B cell (primary cell): ENCODE measurements around the gene GINS2. TPM values are rescaled to one million over a fixed set of nuclear protein-coding genes. Genes with fewer than 3 reads are reported as not detected.

Experiments
- ATAC-seq: fragments of 200-7000 bp; cut with Tn5 transposase; one replicate; pipeline ENCODE4 v1.10.0; 2021; ENCODE audit warnings: low read depth, mild to moderate bottlenecking, moderate number of reproducible peaks, moderate library complexity
- CTCF ChIA-PET: fragments of 350-600 bp; sonication (Branson Sonifier 250); formaldehyde crosslinking; loops from one replicate; lab custom pipeline; 2021; ENCODE audit warnings: antibody characterized with exemption, inconsistent platforms; lab: Charles Lee
- POLR2A ChIA-PET: fragments of 350-600 bp; sonication (Branson Sonifier 250); formaldehyde crosslinking; loops from one replicate; lab custom pipeline; 2021; ENCODE audit warnings: antibody characterized with exemption; lab: Charles Lee
- DNase-seq: peaks from one replicate; pipeline ENCODE4 v3.0.0; 2013
- H2AFZ ChIP-seq: 2 replicates; pipeline ENCODE4 v1.6.1; 2012; ENCODE audit warnings: mild to moderate bottlenecking, low read depth, low read length; ENCODE audit not compliant: insufficient read depth, poor library complexity, severe bottlenecking
- H3K27ac ChIP-seq, 2 donors: 1 replicate in 1 of 2; 2 replicates in 1 of 2; pipeline ENCODE4 v1.5.1; 2012 to 2013; ENCODE audit warnings: low read length in 2 of 2, mild to moderate bottlenecking in 2 of 2, moderate library complexity in 1 of 2
- H3K27me3 ChIP-seq, 4 experiments: fragments of 200-600 bp in 1 of 4; sonication (generic) in 1 of 4; replicated peaks in 1 of 4; 1 replicate in 2 of 4; 2 replicates in 2 of 4; pipeline versions ENCODE4 v1.6.1 to v1.7.0; 2013 to 2016; ENCODE audit warnings: low read length in 3 of 4, mild to moderate bottlenecking in 2 of 4, mixed read lengths in 1 of 4, moderate library complexity in 1 of 4; ENCODE audit not compliant: insufficient read depth in 4 of 4, control insufficient read depth in 3 of 4; ENCODE audit errors: control extremely low read depth in 1 of 4
- H3K36me3 ChIP-seq, 2 experiments: replicated peaks in 1 of 2; 1 replicate in 1 of 2; 2 replicates in 1 of 2; pipeline versions ENCODE4 v1.6.1 to v1.7.1; 2013; ENCODE audit warnings: low read length in 1 of 2; ENCODE audit not compliant: insufficient read depth in 2 of 2, control insufficient read depth in 1 of 2; ENCODE audit errors: control extremely low read depth in 1 of 2, extremely low read depth in 1 of 2
- H3K4me1 ChIP-seq, 2 donors: fragments of 200-600 bp in 1 of 2; sonication (generic) in 1 of 2; 1 replicate in 1 of 2; 2 replicates in 1 of 2; pipeline versions ENCODE4 v1.5.1 to v1.6.1; 2013 to 2017; ENCODE audit warnings: low read length in 2 of 2; ENCODE audit not compliant: control insufficient read depth in 2 of 2, insufficient read depth in 2 of 2
- H3K4me2 ChIP-seq: replicated peaks from 2 replicates; pipeline ENCODE3; 2012; ENCODE audit warnings: mild to moderate bottlenecking, low read depth, low read length; ENCODE audit not compliant: poor library complexity, severe bottlenecking
- H3K4me3 ChIP-seq, 5 experiments: fragments of 200-600 bp in 1 of 5; sonication (generic) in 1 of 5; 1 replicate in 3 of 5; 2 replicates in 2 of 5; pipeline versions ENCODE4 v1.5.1 to v1.7.0; 2011 to 2016; ENCODE audit warnings: low read length in 4 of 5, mild to moderate bottlenecking in 4 of 5, low read depth in 2 of 5, control low read depth in 1 of 5, moderate library complexity in 1 of 5; ENCODE audit not compliant: insufficient read depth in 1 of 5; ENCODE audit errors: control extremely low read depth in 1 of 5, extremely low read depth in 1 of 5
- H3K79me2 ChIP-seq: fragments of 200-600 bp; sonication (generic); one replicate; pipeline ENCODE4 v1.6.0; 2016; ENCODE audit warnings: low read length; ENCODE audit not compliant: control insufficient read depth, insufficient read depth
- H3K9ac ChIP-seq: fragments of 200-600 bp; sonication (generic); 2 replicates; pipeline ENCODE4 v1.6.1; 2017; ENCODE audit warnings: mild to moderate bottlenecking, low read length, moderate library complexity
- H3K9me3 ChIP-seq, 3 donors: one replicate each; pipeline versions ENCODE4 v1.6.1 to v1.7.1; 2013; ENCODE audit warnings: low read length in 2 of 3; ENCODE audit not compliant: control insufficient read depth in 2 of 3, insufficient read depth in 1 of 3; ENCODE audit errors: control extremely low read depth in 1 of 3
- H4K20me1 ChIP-seq: 2 replicates; pipeline ENCODE4 v1.6.0; 2012; ENCODE audit warnings: mild to moderate bottlenecking, low read length; ENCODE audit not compliant: insufficient read depth, control insufficient read depth, poor library complexity, severe bottlenecking
- H3K27ac Mint-ChIP-seq: one replicate; pipeline ENCODE4 v1.8.0; 2021; ENCODE audit warnings: mixed read lengths
- H3K27me3 Mint-ChIP-seq: one replicate; pipeline ENCODE4 v1.8.0; 2021; ENCODE audit warnings: mixed read lengths
- H3K4me1 Mint-ChIP-seq: one replicate; pipeline ENCODE4 v1.8.0; 2021; ENCODE audit warnings: mixed read lengths
- H3K4me3 Mint-ChIP-seq: one replicate; pipeline ENCODE4 v1.8.0; 2021; ENCODE audit warnings: mixed read lengths
- H3K9me3 Mint-ChIP-seq: one replicate; pipeline ENCODE4 v1.8.0; 2022; ENCODE audit warnings: mixed read lengths; ENCODE audit not compliant: insufficient read depth
- EZH2 ChIP-seq: IDR thresholded peaks from 2 replicates; pipeline ENCODE4 v1.6.1; 2012; ENCODE audit warnings: borderline replicate concordance, low read depth, mild to moderate bottlenecking, moderate library complexity, low read length; ENCODE audit not compliant: insufficient read depth, poor library complexity, severe bottlenecking
- WGBS: methylation state at CpG from one replicate; pipeline ENCODE4 v1.1.5; 2013; ENCODE audit warnings: missing lambda C conversion rate; ENCODE audit not compliant: insufficient coverage; 5-methylcytosine and 5-hydroxymethylcytosine counted together
- intact Hi-C: fragments of 100-400 bp; cut with micrococcal nuclease; formaldehyde crosslinking; loops from one replicate; pipeline ENCODE4 v1.10.0; 2022
- polyA plus RNA-seq: library from polyadenylated mRNA; depleted of rRNA; stranded (reverse); fragments of >200 nt; gene quantifications from 2 replicates; pipeline ENCODE4 v1.2.3, GENCODE V29; 2012
- total RNA-seq, 2 donors: library from RNA; stranded (reverse); fragments of 120-200 nt in 1 of 2; gene quantifications; 1 replicate in 1 of 2; 2 replicates in 1 of 2; pipeline versions ENCODE4 v1.2.3 to v1.2.4, GENCODE V29; 2013 to 2022
- TF ChIP-seq, protein P1 (sequence below): fragments of 200-600 bp; IDR thresholded peaks from one replicate; pipeline ENCODE4 v1.8.0; 2022; ENCODE audit warnings: antibody characterized with exemption, mild to moderate bottlenecking

Gene GINS2
- total and polyA plus RNA-seq, 2 donors (not counting 1 experiment from before 2014, with no cell fraction given), result 0.52 to 4.2 TPM

DNA sequence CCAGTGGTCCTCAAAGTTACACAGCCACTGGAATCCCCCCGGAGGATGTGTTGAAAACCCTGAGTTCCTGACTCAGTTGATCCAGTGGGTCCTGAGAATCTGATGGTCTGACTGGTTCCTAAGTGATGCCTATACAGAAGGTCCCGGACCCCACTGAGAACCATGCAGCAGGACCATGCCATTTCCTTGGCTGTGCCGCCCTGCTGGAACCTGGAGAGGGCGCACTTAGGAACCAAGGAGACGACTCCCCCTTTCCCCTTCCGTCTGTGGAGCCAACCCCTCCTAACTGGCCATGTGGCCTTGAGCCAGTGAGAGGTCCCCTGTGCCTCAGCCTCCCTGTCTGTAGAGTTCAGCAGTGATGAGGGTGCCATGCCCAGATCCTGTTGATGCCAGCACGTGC, 40.1 kb upstream of the GINS2 start:
- Mint-ChIP-seq H3K4me1 (peaks cover 2% of the 10 kb centered on the region), H3K9me3 (no peaks in the 10 kb centered on the region), H3K4me3 (no peak overlapping the region), H3K27ac (no peak overlapping the region), H3K27me3 (no peaks in the 10 kb centered on the region)
- Histone ChIP-seq H3K9me3 (no peaks in the 10 kb centered on the region), H3K79me2 (peaks cover 76% of the 10 kb centered on the region), H2AFZ (no peak overlapping the region), H3K4me1 (peaks cover 0 to 4% of the 10 kb centered on the region in 2 donors), H3K4me2 (no peak overlapping the region), H3K4me3 (no peak overlapping the region), H3K27ac (no peak overlapping the region), H4K20me1 (peaks cover 78% of the 10 kb centered on the region), H3K27me3 (no peaks in the 10 kb centered on the region), H3K36me3 (peaks cover 8 to 40% of the 10 kb centered on the region in 2 experiments), H3K9ac (no peak overlapping the region)
- TF ChIP-seq, protein P1, sequence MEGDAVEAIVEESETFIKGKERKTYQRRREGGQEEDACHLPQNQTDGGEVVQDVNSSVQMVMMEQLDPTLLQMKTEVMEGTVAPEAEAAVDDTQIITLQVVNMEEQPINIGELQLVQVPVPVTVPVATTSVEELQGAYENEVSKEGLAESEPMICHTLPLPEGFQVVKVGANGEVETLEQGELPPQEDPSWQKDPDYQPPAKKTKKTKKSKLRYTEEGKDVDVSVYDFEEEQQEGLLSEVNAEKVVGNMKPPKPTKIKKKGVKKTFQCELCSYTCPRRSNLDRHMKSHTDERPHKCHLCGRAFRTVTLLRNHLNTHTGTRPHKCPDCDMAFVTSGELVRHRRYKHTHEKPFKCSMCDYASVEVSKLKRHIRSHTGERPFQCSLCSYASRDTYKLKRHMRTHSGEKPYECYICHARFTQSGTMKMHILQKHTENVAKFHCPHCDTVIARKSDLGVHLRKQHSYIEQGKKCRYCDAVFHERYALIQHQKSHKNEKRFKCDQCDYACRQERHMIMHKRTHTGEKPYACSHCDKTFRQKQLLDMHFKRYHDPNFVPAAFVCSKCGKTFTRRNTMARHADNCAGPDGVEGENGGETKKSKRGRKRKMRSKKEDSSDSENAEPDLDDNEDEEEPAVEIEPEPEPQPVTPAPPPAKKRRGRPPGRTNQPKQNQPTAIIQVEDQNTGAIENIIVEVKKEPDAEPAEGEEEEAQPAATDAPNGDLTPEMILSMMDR, result no peak
- TF ChIP-seq EZH2, result no peak
- CTCF ChIA-PET, result interaction anchor here (1.1 to 1.3 kb wide), 2 partner anchors 18 to 74 kb away, joined by 3 read pairs; no protein-coding TSS in a partner anchor
- 84% methylated on average over 3 of the region's 7 CpGs for WGBS
- ATAC-seq (peak; percentile 21), DNase-seq (no peak)
- intact Hi-C loops, result no loop called here
- POLR2A ChIA-PET, result no interaction called here

DNA sequence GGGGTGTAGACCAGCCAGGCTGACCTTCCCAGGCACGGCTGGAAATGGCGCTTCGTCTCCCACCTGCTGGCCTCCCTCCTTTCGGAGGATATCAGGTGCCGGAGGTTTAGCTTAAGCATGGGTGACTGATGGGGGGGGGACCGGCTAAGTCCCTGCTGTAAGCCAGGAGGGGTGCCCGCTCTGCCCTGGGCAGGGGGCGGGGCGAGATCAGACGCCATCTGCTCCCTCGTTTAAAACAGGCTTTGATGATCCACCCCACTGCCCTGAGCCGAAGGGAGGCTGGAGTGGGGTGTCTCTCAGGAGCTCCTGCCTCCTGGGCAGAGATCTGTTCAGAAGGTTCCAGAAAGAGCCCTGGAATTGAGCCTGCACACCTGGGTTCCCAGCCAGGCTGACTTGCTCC, 36.2 kb upstream of the GINS2 start:
- POLR2A ChIA-PET, result no interaction called here
- H3K27ac Mint-ChIP-seq, result no peak overlapping the region

More for the DNA sequence above, 36.2 kb upstream of the GINS2 start:
- H4K20me1 ChIP-seq, result peaks cover 71% of the 10 kb centered on the region
- peaks cover 0 to 1% of the 10 kb centered on the region in 2 donors for H3K4me1 ChIP-seq
- WGBS, result 94% methylated on average over 12 of the region's 12 CpGs
- DNase-seq (no peak), ATAC-seq (no peak)
- H3K9me3 Mint-ChIP-seq, result no peaks in the 10 kb centered on the region
- no peaks in the 10 kb centered on the region for H3K27me3 ChIP-seq
- H3K27me3 Mint-ChIP-seq, result no peaks in the 10 kb centered on the region
- no peak for TF ChIP-seq EZH2
- TF ChIP-seq, protein P1, result no peak
- H3K36me3 ChIP-seq, result peaks cover 9 to 27% of the 10 kb centered on the region in 2 experiments
- no peak overlapping the region for H3K27ac ChIP-seq
- intact Hi-C loops, result no loop called here
- H3K4me3 Mint-ChIP-seq, result no peak overlapping the region
- no peak overlapping the region for H3K4me2 ChIP-seq
- no peak overlapping the region for H3K9ac ChIP-seq
- peaks cover 61% of the 10 kb centered on the region for H3K79me2 ChIP-seq
- no peak overlapping the region for H2AFZ ChIP-seq
- CTCF ChIA-PET, result no interaction called here
- no peaks in the 10 kb centered on the region for H3K4me1 Mint-ChIP-seq
- no peak overlapping the region for H3K4me3 ChIP-seq
- no peaks in the 10 kb centered on the region for H3K9me3 ChIP-seq
